SU-DHL-6 (cell line): ENCODE results near the gene CARD10.

Experiments
- EZH2phosphoT487 ChIP-seq: fragments of 200-600 bp; sonication (generic), shearing (Covaris generic); conservative IDR thresholded peaks from 2 replicates; pipeline ENCODE4 v1.6.1; 2018; ENCODE audit warnings: mild to moderate bottlenecking, antibody characterized with exemption, low read length, moderate library complexity, mixed read lengths
- TF ChIP-seq, protein P1 (sequence below): fragments of 200-600 bp; sonication (generic); IDR thresholded peaks from one replicate; pipeline ENCODE4 v1.5.1; 2017; ENCODE audit warnings: antibody characterized with exemption, mild to moderate bottlenecking, low read length, moderate library complexity; ENCODE audit not compliant: insufficient read depth, poor library complexity, severe bottlenecking

GRCh38 chr22:37525746-37526350, 6.6 kb upstream of the CARD10 start:
- TF ChIP-seq, protein P1, sequence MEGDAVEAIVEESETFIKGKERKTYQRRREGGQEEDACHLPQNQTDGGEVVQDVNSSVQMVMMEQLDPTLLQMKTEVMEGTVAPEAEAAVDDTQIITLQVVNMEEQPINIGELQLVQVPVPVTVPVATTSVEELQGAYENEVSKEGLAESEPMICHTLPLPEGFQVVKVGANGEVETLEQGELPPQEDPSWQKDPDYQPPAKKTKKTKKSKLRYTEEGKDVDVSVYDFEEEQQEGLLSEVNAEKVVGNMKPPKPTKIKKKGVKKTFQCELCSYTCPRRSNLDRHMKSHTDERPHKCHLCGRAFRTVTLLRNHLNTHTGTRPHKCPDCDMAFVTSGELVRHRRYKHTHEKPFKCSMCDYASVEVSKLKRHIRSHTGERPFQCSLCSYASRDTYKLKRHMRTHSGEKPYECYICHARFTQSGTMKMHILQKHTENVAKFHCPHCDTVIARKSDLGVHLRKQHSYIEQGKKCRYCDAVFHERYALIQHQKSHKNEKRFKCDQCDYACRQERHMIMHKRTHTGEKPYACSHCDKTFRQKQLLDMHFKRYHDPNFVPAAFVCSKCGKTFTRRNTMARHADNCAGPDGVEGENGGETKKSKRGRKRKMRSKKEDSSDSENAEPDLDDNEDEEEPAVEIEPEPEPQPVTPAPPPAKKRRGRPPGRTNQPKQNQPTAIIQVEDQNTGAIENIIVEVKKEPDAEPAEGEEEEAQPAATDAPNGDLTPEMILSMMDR = no peak
- TF ChIP-seq EZH2phosphoT487 = no peak
